Ishikawa (cell line): ENCODE results near the gene IFIH1.

Experiments
- CEBPB ChIP-seq: IDR thresholded peaks from 2 replicates; pipeline ENCODE4 v1.6.1; 2012
- CREB1 ChIP-seq: IDR thresholded peaks from 2 replicates; pipeline ENCODE4 v1.6.1; 2012; ENCODE audit warnings: low read depth
- EGR1 ChIP-seq: IDR thresholded peaks from 2 replicates; pipeline ENCODE4 v1.6.1; 2012
- EP300 ChIP-seq: IDR thresholded peaks from 2 replicates; pipeline ENCODE4 v1.6.1; 2012; ENCODE audit warnings: borderline replicate concordance
- FOXM1 ChIP-seq: IDR thresholded peaks from 2 replicates; pipeline ENCODE4 v1.6.1; 2012; ENCODE audit warnings: low read depth, borderline replicate concordance
- MAX ChIP-seq: IDR thresholded peaks from 2 replicates; pipeline ENCODE4 v1.6.1; 2012
- NFIC ChIP-seq: IDR thresholded peaks from 2 replicates; pipeline ENCODE4 v1.6.1; 2012
- RAD21 ChIP-seq: IDR thresholded peaks from 2 replicates; pipeline ENCODE4 v1.6.1; 2012; ENCODE audit warnings: low read depth
- TAF1 ChIP-seq: IDR thresholded peaks from 2 replicates; pipeline ENCODE4 v1.6.1; 2012; ENCODE audit warnings: low read depth, mild to moderate bottlenecking
- TCF12 ChIP-seq: IDR thresholded peaks from 2 replicates; pipeline ENCODE4 v1.6.1; 2012; ENCODE audit warnings: low read depth
- TEAD4 ChIP-seq: IDR thresholded peaks from 2 replicates; pipeline ENCODE4 v1.6.1; 2012
- YY1 ChIP-seq: IDR thresholded peaks from 2 replicates; pipeline ENCODE4 v1.6.1; 2012; ENCODE audit warnings: low read depth
- ZBTB7A ChIP-seq: IDR thresholded peaks from 2 replicates; pipeline ENCODE4 v1.6.1; 2012; ENCODE audit warnings: low read depth
- TF ChIP-seq, protein P1 (sequence below): IDR thresholded peaks from 2 replicates; pipeline ENCODE4 v1.6.1; 2012; ENCODE audit warnings: low read depth, mild to moderate bottlenecking
- TF ChIP-seq, protein P2 (sequence below): IDR thresholded peaks from 2 replicates; pipeline ENCODE4 v1.6.1; 2012

The IFIH1 gene

GRCh38 chr2:162340822-162341221 lies 22.3 kb upstream of the IFIH1 start:
- TF ChIP-seq CREB1 (no peak), TCF12 (no peak), EGR1 (no peak), TAF1 (no peak), FOXM1 (no peak), RAD21 (no peak), MAX (no peak), CEBPB (no peak), YY1 (no peak), ZBTB7A (no peak), EP300 (no peak), TEAD4 (no peak)
- TF ChIP-seq, protein P1, sequence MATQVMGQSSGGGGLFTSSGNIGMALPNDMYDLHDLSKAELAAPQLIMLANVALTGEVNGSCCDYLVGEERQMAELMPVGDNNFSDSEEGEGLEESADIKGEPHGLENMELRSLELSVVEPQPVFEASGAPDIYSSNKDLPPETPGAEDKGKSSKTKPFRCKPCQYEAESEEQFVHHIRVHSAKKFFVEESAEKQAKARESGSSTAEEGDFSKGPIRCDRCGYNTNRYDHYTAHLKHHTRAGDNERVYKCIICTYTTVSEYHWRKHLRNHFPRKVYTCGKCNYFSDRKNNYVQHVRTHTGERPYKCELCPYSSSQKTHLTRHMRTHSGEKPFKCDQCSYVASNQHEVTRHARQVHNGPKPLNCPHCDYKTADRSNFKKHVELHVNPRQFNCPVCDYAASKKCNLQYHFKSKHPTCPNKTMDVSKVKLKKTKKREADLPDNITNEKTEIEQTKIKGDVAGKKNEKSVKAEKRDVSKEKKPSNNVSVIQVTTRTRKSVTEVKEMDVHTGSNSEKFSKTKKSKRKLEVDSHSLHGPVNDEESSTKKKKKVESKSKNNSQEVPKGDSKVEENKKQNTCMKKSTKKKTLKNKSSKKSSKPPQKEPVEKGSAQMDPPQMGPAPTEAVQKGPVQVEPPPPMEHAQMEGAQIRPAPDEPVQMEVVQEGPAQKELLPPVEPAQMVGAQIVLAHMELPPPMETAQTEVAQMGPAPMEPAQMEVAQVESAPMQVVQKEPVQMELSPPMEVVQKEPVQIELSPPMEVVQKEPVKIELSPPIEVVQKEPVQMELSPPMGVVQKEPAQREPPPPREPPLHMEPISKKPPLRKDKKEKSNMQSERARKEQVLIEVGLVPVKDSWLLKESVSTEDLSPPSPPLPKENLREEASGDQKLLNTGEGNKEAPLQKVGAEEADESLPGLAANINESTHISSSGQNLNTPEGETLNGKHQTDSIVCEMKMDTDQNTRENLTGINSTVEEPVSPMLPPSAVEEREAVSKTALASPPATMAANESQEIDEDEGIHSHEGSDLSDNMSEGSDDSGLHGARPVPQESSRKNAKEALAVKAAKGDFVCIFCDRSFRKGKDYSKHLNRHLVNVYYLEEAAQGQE = no peak
- TF ChIP-seq, protein P2, sequence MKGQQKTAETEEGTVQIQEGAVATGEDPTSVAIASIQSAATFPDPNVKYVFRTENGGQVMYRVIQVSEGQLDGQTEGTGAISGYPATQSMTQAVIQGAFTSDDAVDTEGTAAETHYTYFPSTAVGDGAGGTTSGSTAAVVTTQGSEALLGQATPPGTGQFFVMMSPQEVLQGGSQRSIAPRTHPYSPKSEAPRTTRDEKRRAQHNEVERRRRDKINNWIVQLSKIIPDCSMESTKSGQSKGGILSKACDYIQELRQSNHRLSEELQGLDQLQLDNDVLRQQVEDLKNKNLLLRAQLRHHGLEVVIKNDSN = no peak

DNA sequence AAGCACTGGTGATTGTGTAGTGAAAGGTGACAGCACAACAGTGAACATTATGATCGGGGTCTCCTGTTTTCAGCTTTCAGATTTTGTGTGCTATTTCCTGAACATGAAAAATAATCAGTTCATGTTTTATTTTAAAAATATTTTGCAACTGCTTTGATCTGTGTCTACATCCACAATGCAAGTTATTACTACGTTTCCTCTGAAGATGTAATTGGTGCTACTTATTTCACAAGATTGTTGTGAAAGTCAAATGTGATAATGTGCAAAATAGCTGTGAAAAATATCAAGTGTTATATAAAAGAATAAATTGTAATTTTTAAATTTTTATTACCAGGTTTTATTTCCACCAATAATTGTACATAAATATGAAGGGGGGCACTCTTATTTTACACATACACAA lies 19.4 kb upstream of the IFIH1 start:
- TF ChIP-seq TEAD4 (no peak), CREB1 (no peak), TCF12 (no peak), TAF1 (no peak), MAX (no peak), EGR1 (no peak), NFIC (no peak), ZBTB7A (no peak), YY1 (no peak), FOXM1 (no peak)
- TF ChIP-seq, protein P2 = no peak
- TF ChIP-seq, protein P1 = no peak

GRCh38 chr2:162333968-162334367 lies 15.5 kb upstream of the IFIH1 start:
- TF ChIP-seq TAF1 = no peak
- TF ChIP-seq, protein P2 = no peak
- no peak for TF ChIP-seq NFIC
- TF ChIP-seq RAD21 = peak; percentile 27; the same call in 1 of the 2 replicates

DNA sequence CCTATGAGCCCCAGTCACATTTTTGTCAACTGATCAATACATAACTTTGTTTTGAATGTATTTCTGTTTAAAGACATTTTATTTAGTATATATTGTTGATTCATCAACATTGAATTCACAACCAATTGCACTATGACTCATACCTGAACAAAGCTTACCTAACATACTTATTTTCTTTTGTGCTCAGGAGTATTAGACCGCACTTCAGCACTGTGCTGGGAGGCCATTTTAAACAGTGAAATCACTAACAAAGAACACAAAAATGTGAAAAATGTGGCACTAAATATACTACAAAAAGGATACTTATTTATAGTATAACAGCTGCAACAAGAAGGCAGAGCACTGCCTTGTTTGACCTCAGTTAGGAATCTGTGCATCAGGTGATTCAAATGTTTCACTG lies 12.4 kb upstream of the IFIH1 start:
- TF ChIP-seq CEBPB (no peak), TEAD4 (no peak), NFIC (no peak), TAF1 (no peak), EP300 (no peak), CREB1 (no peak), YY1 (no peak), FOXM1 (no peak), TCF12 (no peak), ZBTB7A (no peak), RAD21 (no peak)
- TF ChIP-seq, protein P2 = no peak
- TF ChIP-seq, protein P1 = no peak
